HG02623 (cell line): Measurements from ENCODE around the gene SPESP1.

ENCODE experiments used
- ATAC-seq: cut with Tn5 transposase; IDR thresholded peaks from one replicate; pipeline ENCODE4 v1.9.1; 2021; ENCODE audit warnings: moderate library complexity; ENCODE audit not compliant: unreplicated experiment

SPESP1 gene

DNA sequence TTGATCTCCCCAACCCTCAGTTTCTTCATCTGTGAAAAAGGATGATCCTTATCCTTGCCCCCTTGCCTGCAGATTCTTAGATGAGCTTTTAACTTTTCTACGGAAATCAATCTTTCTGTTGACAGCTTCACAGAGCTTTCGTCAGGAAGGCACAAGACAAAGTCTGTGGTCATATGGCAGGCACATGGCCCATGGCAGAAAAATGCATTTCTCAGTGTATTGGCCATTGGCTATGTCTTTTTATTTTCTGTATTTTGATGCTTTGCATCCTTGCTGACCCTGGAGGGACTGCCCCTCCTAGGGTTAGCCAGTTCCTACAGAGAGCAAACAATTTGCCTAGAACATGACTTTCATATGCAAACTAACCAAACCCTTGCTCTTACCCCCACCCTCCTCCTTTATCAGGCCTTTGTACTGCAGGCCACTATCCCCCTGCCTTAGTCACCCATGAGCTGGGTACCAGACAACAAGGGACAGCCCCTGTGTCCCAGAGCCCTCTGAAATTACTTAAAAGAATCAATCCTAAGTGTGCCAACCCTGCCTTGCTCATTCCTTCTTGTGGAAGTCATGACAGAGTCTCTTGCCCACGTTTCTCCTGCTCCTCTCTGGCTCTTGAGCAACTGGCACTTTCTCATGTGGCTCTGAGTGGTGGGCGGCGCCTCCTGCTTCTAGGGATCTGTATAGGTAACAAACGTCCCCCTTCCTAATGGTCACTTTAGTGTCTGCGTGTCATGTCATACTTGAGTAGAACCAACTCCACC is 60.1 kb downstream of the SPESP1 start:
- no peak for ATAC-seq

DNA sequence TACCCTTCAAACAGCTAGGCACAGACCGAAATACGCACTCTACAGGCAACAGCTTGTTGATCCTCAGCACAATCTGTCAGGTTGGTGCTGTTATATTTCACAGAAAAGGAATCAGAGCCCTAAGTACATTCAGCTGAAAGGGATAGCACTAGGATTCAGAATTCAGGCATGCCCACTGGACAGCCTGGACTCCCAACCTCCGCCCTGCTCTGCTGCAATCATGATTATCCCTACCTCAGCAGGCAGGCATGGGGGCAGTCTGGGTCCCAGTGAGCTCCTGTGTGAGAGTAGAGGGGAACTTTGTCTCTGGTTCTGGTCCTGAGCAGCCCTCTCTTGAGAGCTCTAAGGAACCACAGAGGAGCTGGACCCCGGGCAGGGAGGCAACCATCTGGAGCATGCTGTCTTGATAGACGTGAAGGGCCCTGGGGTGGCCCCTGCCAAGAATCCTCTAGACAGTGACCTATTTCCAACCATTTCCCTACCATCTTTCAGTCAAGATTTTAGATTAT is 60.7 kb downstream of the SPESP1 start:
- ATAC-seq: no peak

DNA sequence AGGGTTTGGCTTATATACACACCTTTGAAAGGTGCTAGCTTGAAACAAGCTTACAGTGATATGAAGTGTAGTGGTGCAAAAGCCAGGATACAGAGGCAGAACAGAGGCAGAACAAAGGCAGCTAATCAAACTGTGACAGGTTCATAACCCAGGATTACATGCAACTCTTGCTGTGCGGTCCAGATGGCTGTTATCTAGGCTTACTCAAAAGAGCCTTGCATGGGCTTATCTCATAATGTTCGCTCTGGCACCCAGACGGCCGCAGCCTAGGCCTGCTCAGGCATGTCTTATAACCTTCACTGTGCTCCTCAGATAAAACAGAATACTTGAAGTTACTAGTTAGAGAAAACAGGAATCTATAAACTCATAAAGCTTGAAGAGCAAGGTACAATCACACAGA is 61.4 kb downstream of the SPESP1 start:
- no peak for ATAC-seq

DNA sequence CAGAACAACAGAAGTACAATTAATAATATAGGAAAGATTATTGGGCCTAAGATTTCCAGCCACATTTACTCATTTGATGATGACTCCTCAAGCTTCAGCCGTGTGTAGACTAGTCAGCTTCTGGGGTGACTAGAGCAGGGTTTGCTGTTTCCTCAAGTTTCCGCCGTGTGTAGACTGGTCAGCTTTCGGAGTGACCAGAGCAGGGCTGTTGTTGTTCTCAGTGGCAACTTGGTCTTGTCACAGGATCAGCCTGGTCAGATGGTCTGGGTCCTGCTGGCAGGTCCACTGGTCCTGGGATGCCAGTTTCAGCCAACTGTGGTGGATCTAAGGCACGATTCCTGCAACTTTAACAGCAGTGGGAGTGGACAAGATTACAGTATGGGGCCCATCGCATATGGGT is 62.4 kb downstream of the SPESP1 start:
- ATAC-seq: no peak

DNA sequence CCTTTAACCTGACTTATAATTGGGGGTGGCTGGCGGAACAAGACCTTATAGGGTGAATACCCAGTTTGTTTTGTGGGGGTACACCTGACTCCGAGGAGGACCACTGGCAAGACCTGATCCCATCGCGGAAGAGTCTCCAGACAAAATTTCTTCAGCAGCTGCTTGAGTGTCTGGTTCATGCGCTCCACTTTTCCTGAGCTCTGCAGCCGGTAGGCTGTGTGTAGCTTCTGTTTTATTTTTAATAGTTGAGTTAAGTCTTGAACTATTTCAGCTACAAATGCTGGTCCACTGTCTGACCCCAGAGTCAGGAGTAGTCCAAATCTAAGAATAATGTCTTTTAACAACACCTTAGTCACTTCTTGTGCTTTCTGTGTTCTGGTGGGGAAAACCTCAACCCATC is 63.0 kb downstream of the SPESP1 start:
- no peak for ATAC-seq

DNA sequence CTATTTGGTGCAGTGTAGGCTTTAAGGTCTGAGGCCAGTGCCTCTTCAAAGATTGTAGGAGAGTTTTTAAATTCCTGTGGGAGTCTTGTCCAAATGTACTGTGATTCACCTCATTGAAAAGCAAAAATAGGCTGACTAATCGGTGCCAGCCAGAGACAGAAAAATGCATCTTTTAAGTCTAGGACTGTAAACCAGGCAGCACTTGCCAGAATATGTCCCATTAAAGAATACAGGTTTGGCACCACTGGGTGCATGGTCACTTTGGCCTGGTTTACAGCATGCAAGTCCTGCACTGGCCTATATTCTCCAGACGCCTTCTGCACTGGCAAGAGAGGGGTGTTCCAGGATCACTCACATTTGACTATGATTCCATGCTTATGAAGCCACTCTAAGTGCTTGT is 63.8 kb downstream of the SPESP1 start:
- no peak for ATAC-seq

DNA sequence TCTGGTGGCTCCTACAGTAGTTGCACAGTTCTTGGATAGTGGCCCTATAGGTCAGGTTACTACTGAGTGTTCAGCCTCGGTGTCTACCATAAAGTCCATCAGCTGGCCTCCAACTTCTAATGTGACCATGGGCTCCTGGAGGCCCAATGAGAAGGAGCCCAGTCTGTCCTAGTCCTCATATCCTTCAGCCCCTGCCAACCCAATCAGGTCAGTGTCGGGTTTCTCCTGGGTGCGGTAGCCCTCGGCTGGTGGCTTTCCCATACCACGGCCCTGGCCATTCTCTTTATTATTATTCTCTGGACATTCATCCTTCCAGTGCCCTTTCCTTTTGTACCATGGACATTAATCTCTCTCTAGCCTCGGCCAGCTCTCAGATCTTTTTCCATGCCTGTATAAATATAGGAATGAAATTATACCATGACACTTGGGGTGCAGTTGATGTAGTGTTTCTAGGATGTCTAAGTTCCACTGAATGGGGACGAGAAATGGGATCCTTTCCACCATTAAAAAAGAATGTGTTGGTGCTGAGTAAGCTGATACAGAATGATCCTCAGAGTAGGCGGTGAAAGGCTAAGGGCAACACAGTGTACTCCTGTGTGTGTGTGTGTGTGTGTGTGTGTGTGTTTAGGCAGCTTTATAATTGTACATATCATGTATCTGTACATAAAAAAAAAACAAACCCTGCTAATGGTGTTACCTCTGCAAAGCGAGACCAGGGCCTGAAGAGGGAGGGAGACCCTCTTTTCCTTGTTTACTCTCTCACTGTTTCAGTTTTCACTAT is 64.8 kb downstream of the SPESP1 start:
- no peak for ATAC-seq
